ENCODE results near the gene GABRB3. TPM values are rescaled to one million over a fixed set of nuclear protein-coding genes. Genes with fewer than 3 reads are reported as not detected.

Gene GABRB3
- total RNA-seq, 2 experiments from 2014 or later, result 0.11 to 0.13 TPM

GRCh38 chr15:26614734-26615133 is 158.1 kb downstream of the GABRB3 start:
- Mint-ChIP-seq H3K36me3 (ENCODE audit: low read depth) (no peaks in the 10 kb centered on the region), H3K9me3 (ENCODE audit: insufficient read depth) (no peaks in the 10 kb centered on the region), H3K27ac (no peak overlapping the region), H3K4me1 (ENCODE audit: low read depth) (no peaks in the 10 kb centered on the region), H3K27me3 (ENCODE audit: low read depth) (no peaks in the 10 kb centered on the region), H3K4me3 (no peak overlapping the region)
- POLR2A ChIA-PET, result no interaction called here
- ATAC-seq, result no peak
- CTCF ChIA-PET, result no interaction called here
- no peak for DNase-seq

GRCh38 chr15:26598704-26599103 is 174.2 kb downstream of the GABRB3 start:
- Mint-ChIP-seq H3K27me3 (ENCODE audit: low read depth) (no peaks in the 10 kb centered on the region), H3K4me3 (no peak overlapping the region), H3K36me3 (ENCODE audit: low read depth) (no peaks in the 10 kb centered on the region), H3K4me1 (ENCODE audit: low read depth) (no peaks in the 10 kb centered on the region), H3K27ac (no peak overlapping the region), H3K9me3 (ENCODE audit: insufficient read depth) (peaks cover 34% of the 10 kb centered on the region)
- DNase-seq, result no peak
- ChIA-PET CTCF (no interaction called here), POLR2A (no interaction called here)
- ATAC-seq, result no peak

- CTCF ChIA-PET, result no interaction called here
- Mint-ChIP-seq H3K9me3 (ENCODE audit: insufficient read depth) (peaks cover 23% of the 10 kb centered on the region), H3K4me3 (no peak overlapping the region), H3K36me3 (ENCODE audit: low read depth) (no peaks in the 10 kb centered on the region), H3K27ac (no peak overlapping the region), H3K4me1 (ENCODE audit: low read depth) (no peaks in the 10 kb centered on the region), H3K27me3 (ENCODE audit: low read depth) (no peaks in the 10 kb centered on the region)
- no peak for DNase-seq
- POLR2A ChIA-PET, result no interaction called here
- ATAC-seq, result no peak
These were observed 177.3 kb downstream of the GABRB3 start for GRCh38 chr15:26595611-26596010.

GRCh38 chr15:26590676-26591075 is 182.2 kb downstream of the GABRB3 start:
- no peaks in the 10 kb centered on the region for H3K4me1 Mint-ChIP-seq (ENCODE audit: low read depth)
- H3K27ac Mint-ChIP-seq, result no peak overlapping the region
- no peak for DNase-seq
- peaks cover 3% of the 10 kb centered on the region for H3K9me3 Mint-ChIP-seq (ENCODE audit: insufficient read depth)
- ChIA-PET POLR2A (no interaction called here), CTCF (no interaction called here)
- H3K36me3 Mint-ChIP-seq (ENCODE audit: low read depth), result no peaks in the 10 kb centered on the region
- no peak for ATAC-seq
- H3K4me3 Mint-ChIP-seq, result no peak overlapping the region
- no peaks in the 10 kb centered on the region for H3K27me3 Mint-ChIP-seq (ENCODE audit: low read depth)

GRCh38 chr15:26582840-26583239 is 190.0 kb downstream of the GABRB3 start:
- Mint-ChIP-seq H3K4me3 (no peak overlapping the region), H3K4me1 (ENCODE audit: low read depth) (no peaks in the 10 kb centered on the region), H3K36me3 (ENCODE audit: low read depth) (no peaks in the 10 kb centered on the region), H3K9me3 (ENCODE audit: insufficient read depth) (peaks cover 11% of the 10 kb centered on the region), H3K27ac (no peak overlapping the region), H3K27me3 (ENCODE audit: low read depth) (no peaks in the 10 kb centered on the region)
- ChIA-PET POLR2A (no interaction called here), CTCF (no interaction called here)
- ATAC-seq (no peak), DNase-seq (no peak)

- ChIA-PET POLR2A (no interaction called here), CTCF (interaction anchor here (0.6 kb wide), 1 partner anchor 258 kb away, joined by 3 read pairs; no protein-coding TSS in a partner anchor)
- H3K27me3 Mint-ChIP-seq (ENCODE audit: low read depth), result no peaks in the 10 kb centered on the region
- peaks cover 22% of the 10 kb centered on the region for H3K9me3 Mint-ChIP-seq (ENCODE audit: insufficient read depth)
- no peaks in the 10 kb centered on the region for H3K36me3 Mint-ChIP-seq (ENCODE audit: low read depth)
- ATAC-seq, result no peak
- H3K4me3 Mint-ChIP-seq, result no peak overlapping the region
- H3K27ac Mint-ChIP-seq, result no peak overlapping the region
- DNase-seq, result no peak
- H3K4me1 Mint-ChIP-seq (ENCODE audit: low read depth), result no peaks in the 10 kb centered on the region
These were observed 191.9 kb downstream of the GABRB3 start for GRCh38 chr15:26580943-26581342.

GRCh38 chr15:26572602-26573350 is 200.1 kb downstream of the GABRB3 start:
- DNase-seq (no peak), ATAC-seq (no peak)
- Mint-ChIP-seq H3K9me3 (ENCODE audit: insufficient read depth) (peaks cover 27% of the 10 kb centered on the region), H3K27ac (no peak overlapping the region), H3K4me3 (no peak overlapping the region), H3K27me3 (ENCODE audit: low read depth) (no peaks in the 10 kb centered on the region), H3K36me3 (ENCODE audit: low read depth) (no peaks in the 10 kb centered on the region), H3K4me1 (ENCODE audit: low read depth) (no peaks in the 10 kb centered on the region)
- ChIA-PET CTCF (no interaction called here), POLR2A (no interaction called here)

- H3K27me3 Mint-ChIP-seq (ENCODE audit: low read depth), result no peaks in the 10 kb centered on the region
- H3K4me3 Mint-ChIP-seq, result no peak overlapping the region
- ATAC-seq (no peak), DNase-seq (no peak)
- CTCF ChIA-PET, result no interaction called here
- H3K4me1 Mint-ChIP-seq (ENCODE audit: low read depth), result no peaks in the 10 kb centered on the region
- H3K36me3 Mint-ChIP-seq (ENCODE audit: low read depth), result no peaks in the 10 kb centered on the region
- H3K9me3 Mint-ChIP-seq (ENCODE audit: insufficient read depth), result peaks cover 28% of the 10 kb centered on the region
- POLR2A ChIA-PET, result no interaction called here
- no peak overlapping the region for H3K27ac Mint-ChIP-seq
These were observed 201.5 kb downstream of the GABRB3 start for GRCh38 chr15:26571346-26571745.

GRCh38 chr15:26565542-26565941 is 207.3 kb downstream of the GABRB3 start:
- no peaks in the 10 kb centered on the region for H3K36me3 Mint-ChIP-seq (ENCODE audit: low read depth)
- ChIA-PET CTCF (no interaction called here), POLR2A (no interaction called here)
- H3K27ac Mint-ChIP-seq, result no peak overlapping the region
- ATAC-seq (no peak), DNase-seq (no peak)
- peaks cover 24% of the 10 kb centered on the region for H3K9me3 Mint-ChIP-seq (ENCODE audit: insufficient read depth)
- no peaks in the 10 kb centered on the region for H3K27me3 Mint-ChIP-seq (ENCODE audit: low read depth)
- H3K4me1 Mint-ChIP-seq (ENCODE audit: low read depth), result no peaks in the 10 kb centered on the region
- H3K4me3 Mint-ChIP-seq, result no peak overlapping the region

- H3K27ac Mint-ChIP-seq, result no peak overlapping the region
- H3K4me3 Mint-ChIP-seq, result no peak overlapping the region
- no peaks in the 10 kb centered on the region for H3K4me1 Mint-ChIP-seq (ENCODE audit: low read depth)
- POLR2A ChIA-PET, result no interaction called here
- H3K27me3 Mint-ChIP-seq (ENCODE audit: low read depth), result no peaks in the 10 kb centered on the region
- CTCF ChIA-PET, result no interaction called here
- ATAC-seq (no peak), DNase-seq (no peak)
- peaks cover 28% of the 10 kb centered on the region for H3K9me3 Mint-ChIP-seq (ENCODE audit: insufficient read depth)
- H3K36me3 Mint-ChIP-seq (ENCODE audit: low read depth), result no peaks in the 10 kb centered on the region
These were observed 208.5 kb downstream of the GABRB3 start for GRCh38 chr15:26564361-26564760.

- POLR2A ChIA-PET, result no interaction called here
- CTCF ChIA-PET, result no interaction called here
- H3K9me3 Mint-ChIP-seq (ENCODE audit: insufficient read depth), result peaks cover 18% of the 10 kb centered on the region
These were observed 210.5 kb downstream of the GABRB3 start for GRCh38 chr15:26562336-26562735.

GRCh38 chr15:26561896-26562295 is 211.0 kb downstream of the GABRB3 start:
- peaks cover 13% of the 10 kb centered on the region for H3K9me3 Mint-ChIP-seq (ENCODE audit: insufficient read depth)
- no peak overlapping the region for H3K4me3 Mint-ChIP-seq
- H3K4me1 Mint-ChIP-seq (ENCODE audit: low read depth), result no peaks in the 10 kb centered on the region
- POLR2A ChIA-PET, result no interaction called here
- H3K36me3 Mint-ChIP-seq (ENCODE audit: low read depth), result no peaks in the 10 kb centered on the region
- no peak overlapping the region for H3K27ac Mint-ChIP-seq
- DNase-seq (no peak), ATAC-seq (no peak)
- H3K27me3 Mint-ChIP-seq (ENCODE audit: low read depth), result no peaks in the 10 kb centered on the region
- CTCF ChIA-PET, result no interaction called here

More at GRCh38 chr15:26562336-26562735, 210.5 kb downstream of the GABRB3 start:
- Mint-ChIP-seq H3K4me3 (no peak overlapping the region), H3K4me1 (ENCODE audit: low read depth) (no peaks in the 10 kb centered on the region), H3K36me3 (ENCODE audit: low read depth) (no peaks in the 10 kb centered on the region), H3K27me3 (ENCODE audit: low read depth) (no peaks in the 10 kb centered on the region), H3K27ac (no peak overlapping the region)
- DNase-seq, result no peak
- no peak for ATAC-seq

- Mint-ChIP-seq H3K27ac (no peak overlapping the region), H3K4me1 (ENCODE audit: low read depth) (no peaks in the 10 kb centered on the region), H3K4me3 (no peak overlapping the region), H3K27me3 (ENCODE audit: low read depth) (no peaks in the 10 kb centered on the region), H3K9me3 (ENCODE audit: insufficient read depth) (peaks cover 15% of the 10 kb centered on the region), H3K36me3 (ENCODE audit: low read depth) (no peaks in the 10 kb centered on the region)
- ATAC-seq, result no peak
- DNase-seq, result no peak
- CTCF ChIA-PET, result no interaction called here
- POLR2A ChIA-PET, result no interaction called here
These were observed 211.7 kb downstream of the GABRB3 start for GRCh38 chr15:26561130-26561529.
